ENCODE data around the gene NHLH1.

Gene NHLH1

DNA sequence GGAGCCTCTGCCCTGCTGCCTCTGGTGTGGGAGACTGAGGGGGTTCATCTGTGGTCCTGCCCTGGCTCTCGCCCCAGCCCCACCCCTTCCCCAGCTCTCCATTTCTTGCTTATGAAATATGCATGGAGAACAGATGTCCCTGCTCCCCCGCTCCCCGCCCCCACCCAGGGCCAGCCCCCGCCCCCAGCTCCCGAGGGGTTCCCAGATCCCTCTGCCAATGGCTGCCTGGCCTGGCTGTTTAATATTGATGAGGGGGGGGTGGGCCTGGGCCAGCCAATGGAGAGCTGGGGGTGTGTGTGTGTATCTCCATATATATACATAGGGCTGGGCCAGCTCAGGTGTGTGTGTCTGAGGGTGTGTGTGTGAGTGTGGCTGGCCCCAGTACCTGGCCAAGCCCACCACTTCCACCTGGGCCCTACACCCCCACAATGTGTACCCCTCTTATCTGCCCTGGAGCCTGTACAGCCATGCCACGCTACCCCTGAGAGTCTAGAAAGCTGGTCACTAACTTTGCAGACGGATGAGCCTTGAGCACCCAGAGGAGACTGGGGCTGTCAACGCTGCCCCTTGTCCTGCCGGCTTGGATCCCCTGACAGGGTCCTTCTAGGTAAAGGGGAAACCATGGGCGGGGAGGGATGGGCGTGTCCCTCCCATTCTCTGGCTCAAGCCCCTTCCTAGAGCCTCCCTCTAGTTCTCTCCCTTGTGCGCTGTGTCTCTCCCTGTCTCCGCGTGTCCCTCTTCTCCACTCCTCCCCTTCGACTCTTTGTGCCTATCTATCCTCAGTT lies at the start of gene NHLH1:
Gene NHLH1, plus strand, starts transcription at position 341 of the 785 bp plus-strand sequence. CDS start 3,661 bp downstream, outside the sequence.
- no peak for DNase-seq (ENCODE audit: low spot score)

GRCh38 chr1:160322831-160323230 lies 44.0 kb upstream of the NHLH1 start:
- no peak for DNase-seq (ENCODE audit: low spot score)

GRCh38 chr1:160325252-160325651 lies 41.6 kb upstream of the NHLH1 start:
- no peak for DNase-seq (ENCODE audit: low spot score)

DNA sequence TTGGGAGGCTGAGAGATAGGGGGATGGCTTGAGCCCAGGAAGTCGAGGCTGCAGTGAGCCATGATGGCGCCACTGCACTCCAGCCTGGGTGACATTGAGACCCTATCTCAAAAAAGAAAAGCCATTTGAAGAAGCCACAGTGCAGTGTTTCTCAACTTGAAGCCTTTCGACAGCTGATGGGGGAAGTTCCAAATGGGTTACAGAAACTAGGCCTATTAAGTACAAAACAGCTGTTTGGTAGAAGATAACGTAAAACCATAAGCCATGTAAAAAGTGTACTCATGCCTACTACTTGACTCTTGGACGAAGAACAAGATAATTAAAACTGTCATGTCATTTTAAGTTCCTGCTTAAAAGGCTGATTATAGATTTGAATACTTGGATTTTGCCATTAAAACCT lies 40.5 kb upstream of the NHLH1 start:
- no peak for DNase-seq (ENCODE audit: low spot score)

DNA sequence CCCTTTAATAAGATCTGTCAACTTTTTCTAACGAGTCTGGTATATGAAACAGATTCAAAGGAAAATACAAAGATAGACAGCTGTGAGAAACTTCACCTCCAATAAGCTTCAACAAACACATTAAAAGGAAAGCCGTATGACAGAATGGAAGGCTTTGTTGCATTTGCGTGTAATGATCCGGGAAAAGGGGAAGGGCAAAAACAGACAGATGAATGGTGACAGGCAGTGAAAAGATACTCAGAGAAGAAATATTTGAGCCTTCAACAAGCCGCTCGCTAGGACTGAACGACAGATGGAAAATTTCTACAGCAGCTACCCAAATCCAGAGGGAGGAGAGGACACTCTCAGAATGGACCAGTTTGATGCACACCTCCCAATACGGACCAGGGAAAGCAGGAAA lies 38.7 kb upstream of the NHLH1 start:
- no peak for DNase-seq (ENCODE audit: low spot score)

GRCh38 chr1:160330119-160330518 lies 36.8 kb upstream of the NHLH1 start:
- DNase-seq (ENCODE audit: low spot score): no peak

DNA sequence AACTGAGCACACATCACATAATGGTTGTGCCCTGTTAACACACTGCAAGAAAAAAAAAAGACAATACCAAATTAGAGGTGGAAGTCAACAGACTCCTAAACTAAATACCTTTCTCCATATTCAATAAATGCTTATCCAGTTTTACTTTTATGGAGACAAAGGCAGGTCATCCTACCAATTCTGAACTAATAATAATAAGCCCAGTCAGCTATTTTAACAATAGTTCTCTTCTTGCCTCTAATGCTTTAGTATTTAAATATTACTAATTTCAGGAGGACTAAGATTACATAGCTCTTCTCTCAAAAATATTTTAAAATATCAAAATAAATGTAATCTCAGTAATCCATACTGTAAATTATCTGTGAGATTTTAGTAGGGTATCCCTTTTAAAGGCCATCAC lies 34.4 kb upstream of the NHLH1 start:
- DNase-seq (ENCODE audit: low spot score): no peak

- no peak for DNase-seq (ENCODE audit: low spot score)
Measured at GRCh38 chr1:160338580-160338979, 28.3 kb upstream of the NHLH1 start.

- DNase-seq (ENCODE audit: low spot score): no peak
Measured at GRCh38 chr1:160340146-160340545, 26.7 kb upstream of the NHLH1 start.

GRCh38 chr1:160340866-160341265 lies 26.0 kb upstream of the NHLH1 start:
- no peak for DNase-seq (ENCODE audit: low spot score)

GRCh38 chr1:160342526-160342925 lies 24.3 kb upstream of the NHLH1 start:
- peak; percentile 28 for DNase-seq (ENCODE audit: low spot score)

- DNase-seq (ENCODE audit: low spot score): peak; percentile 88
Measured at GRCh38 chr1:160342953-160343869, 23.7 kb upstream of the NHLH1 start, which contains the start of the genes COPA and NCSTN. COPA (minus strand) TSS chr1:160343250; CDS start chr1:160343170, 80 bp downstream. NCSTN (plus strand) TSS chr1:160343383; CDS start chr1:160343397, 14 bp downstream.

DNA sequence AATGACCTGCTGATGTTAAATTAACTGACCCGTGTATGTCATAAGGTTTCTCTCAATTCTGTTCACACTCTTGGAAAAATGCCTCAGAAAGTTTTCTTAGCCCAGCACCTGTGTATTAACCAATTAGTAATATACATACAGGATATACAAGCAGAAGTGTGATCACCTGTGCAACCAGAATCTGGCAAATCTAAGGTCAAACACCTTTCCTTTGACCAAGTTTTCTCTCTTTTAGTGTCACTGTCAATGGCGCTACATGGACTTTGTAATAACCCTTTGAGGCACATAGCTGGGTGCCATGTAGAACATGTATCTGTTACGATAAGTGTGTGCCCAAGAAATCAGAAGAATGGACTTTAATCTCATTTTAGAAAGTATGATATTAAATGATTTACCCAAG lies 22.6 kb upstream of the NHLH1 start:
- no peak for DNase-seq (ENCODE audit: low spot score)

GRCh38 chr1:160344936-160345335 lies 21.9 kb upstream of the NHLH1 start:
- no peak for DNase-seq (ENCODE audit: low spot score)

GRCh38 chr1:160346463-160346862 lies 20.4 kb upstream of the NHLH1 start:
- no peak for DNase-seq (ENCODE audit: low spot score)

GRCh38 chr1:160346958-160347357 lies 19.9 kb upstream of the NHLH1 start:
- no peak for DNase-seq (ENCODE audit: low spot score)

- DNase-seq (ENCODE audit: low spot score): no peak
Measured at GRCh38 chr1:160351629-160352028, 15.2 kb upstream of the NHLH1 start.

DNA sequence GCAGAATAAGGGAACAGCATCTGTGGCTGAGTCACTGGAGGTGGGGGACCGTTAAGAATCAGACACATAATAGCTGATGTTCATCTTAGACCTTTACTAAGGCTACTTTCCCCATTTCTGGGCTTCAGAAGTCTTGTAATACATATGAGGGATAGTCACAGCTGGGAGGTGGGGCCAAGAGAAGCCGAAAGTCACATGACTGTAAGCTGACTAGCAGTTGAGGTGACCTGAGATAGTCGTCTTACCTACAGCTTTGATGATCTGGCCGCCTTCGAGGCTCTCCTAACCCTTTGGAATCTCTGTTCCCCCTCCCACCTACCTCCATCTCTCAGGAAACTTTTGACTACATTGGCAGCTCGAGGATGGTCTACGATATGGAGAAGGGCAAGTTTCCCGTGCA lies 14.3 kb upstream of the NHLH1 start:
- no peak for DNase-seq (ENCODE audit: low spot score)

- DNase-seq (ENCODE audit: low spot score): no peak
Measured at GRCh38 chr1:160353223-160353622, 13.6 kb upstream of the NHLH1 start.

DNA sequence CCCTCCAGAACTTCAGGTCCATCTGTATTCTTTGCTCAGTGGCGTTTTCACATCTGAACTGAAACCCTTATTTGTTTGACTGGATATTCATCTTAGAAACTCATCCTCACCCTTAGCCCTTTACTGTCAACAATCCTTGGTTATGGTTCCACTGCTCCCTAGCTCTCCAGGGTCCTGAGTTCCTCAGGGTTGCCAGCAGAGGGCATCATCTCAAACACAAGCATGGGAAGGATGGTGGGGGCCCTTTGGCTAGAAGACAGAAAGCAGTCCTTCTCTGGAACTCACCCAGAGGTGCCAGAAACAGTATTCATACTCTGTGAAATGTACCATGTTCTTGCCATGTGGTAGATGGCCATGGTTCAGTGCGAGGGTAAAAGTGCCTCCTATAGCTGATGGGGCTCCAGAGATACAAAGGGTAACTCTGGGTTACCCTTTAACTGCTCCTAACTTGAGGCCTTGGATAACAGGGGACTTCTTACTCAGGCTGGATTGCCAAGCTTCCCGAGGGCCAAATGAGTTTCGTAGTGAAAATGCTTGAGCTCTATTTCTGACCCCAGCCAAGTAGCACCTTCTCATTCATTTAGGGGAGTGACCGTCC lies 12.4 kb upstream of the NHLH1 start:
- DNase-seq (ENCODE audit: low spot score): peak; percentile 33

DNA sequence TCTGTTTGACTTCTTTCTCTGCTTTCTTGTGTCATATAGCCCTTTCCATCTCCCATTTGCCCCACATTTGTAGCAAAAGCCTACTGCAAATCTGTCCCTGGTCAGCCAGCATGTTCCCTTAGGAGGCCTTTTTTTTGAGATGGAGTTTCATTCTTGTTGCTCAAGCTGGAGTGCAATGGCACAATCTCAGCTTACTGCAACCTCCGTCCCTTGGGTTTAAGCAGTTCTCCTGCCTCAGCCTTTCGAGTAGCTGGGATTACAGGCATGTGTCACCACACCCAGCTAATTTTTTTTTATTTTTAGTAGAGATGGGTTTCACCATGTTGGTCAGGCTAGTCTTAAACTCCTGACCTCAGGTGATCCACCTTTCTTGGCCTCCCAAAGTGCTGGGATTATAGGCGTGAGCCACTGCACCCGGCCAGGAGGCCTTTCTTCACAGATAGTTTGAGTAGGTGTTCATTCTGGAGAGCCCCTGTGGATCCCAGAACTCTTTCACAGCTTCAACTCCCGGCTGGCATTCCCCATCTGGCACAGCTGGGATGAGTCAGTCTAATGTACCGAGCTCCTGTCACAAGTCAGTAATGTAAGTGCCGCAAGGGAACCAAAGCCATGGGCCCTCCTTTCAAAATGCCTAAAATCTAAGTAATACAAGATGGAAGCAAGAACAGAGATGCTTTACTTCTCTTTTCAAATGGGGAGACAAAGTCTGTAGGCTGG lies 9.4 kb upstream of the NHLH1 start:
- no peak for DNase-seq (ENCODE audit: low spot score)

DNA sequence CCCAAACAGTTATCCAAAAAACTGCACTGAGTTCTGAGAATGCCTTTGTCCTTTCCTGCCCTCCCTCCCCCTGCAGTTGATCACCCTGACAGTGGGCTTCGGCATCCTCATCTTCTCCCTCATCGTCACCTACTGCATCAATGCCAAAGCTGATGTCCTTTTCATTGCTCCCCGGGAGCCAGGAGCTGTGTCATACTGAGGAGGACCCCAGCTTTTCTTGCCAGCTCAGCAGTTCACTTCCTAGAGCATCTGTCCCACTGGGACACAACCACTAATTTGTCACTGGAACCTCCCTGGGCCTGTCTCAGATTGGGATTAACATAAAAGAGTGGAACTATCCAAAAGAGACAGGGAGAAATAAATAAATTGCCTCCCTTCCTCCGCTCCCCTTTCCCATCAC lies 8.8 kb upstream of the NHLH1 start:
- no peak for DNase-seq (ENCODE audit: low spot score)

Measured in kidney capillary endothelial cell (primary cell).